SK-N-MC (cell line): ENCODE data around the gene S100A7A.

ENCODE experiments used
- EZH2 ChIP-seq: fragments of 200-600 bp; sonication (generic); IDR thresholded peaks from one replicate; pipeline ENCODE4 v1.6.1; 2017; ENCODE audit warnings: antibody characterized with exemption
- POLR2AphosphoS5 ChIP-seq: IDR thresholded peaks from 2 replicates; pipeline ENCODE4 v1.6.1; 2012; ENCODE audit warnings: mild to moderate bottlenecking, low read depth, low read length, borderline replicate concordance

GRCh38 chr1:153368495-153368894 is 47.8 kb upstream of the S100A7A start:
- TF ChIP-seq POLR2AphosphoS5 (no peak), EZH2 (no peak)
